AG09319 (cell line): ENCODE measurements around the gene CDH12.

Source experiments
- DNase-seq: peaks from one replicate; pipeline ENCODE4 v3.0.0-alpha.2; 2010; ENCODE audit warnings: low read depth; ENCODE audit errors: extremely low read depth
- TF ChIP-seq, protein P1 (sequence below): IDR thresholded peaks from 2 replicates; pipeline ENCODE4 v1.5.1; 2011; ENCODE audit warnings: low read depth, mild to moderate bottlenecking, inconsistent platforms, low read length, moderate library complexity

The CDH12 gene

DNA sequence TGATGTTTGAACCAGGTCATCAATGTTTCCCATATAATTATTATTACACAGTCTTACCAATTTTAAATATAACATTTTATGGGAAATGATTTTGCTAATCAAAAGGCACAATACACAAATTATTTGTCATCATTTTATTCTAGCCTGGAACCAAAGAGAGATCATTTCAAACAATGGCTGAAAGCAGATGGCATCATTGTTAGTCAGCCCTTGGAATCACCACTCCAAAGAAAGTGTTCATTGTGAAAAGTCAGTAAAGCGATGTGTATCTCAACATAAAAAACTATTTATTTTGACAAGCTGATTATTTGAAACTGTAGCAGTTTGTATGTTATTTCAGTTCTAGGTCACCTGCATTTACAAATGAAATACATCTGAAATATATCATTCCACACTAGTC lies 1068.7 kb downstream of the CDH12 start:
- DNase-seq = no peak
- TF ChIP-seq, protein P1, sequence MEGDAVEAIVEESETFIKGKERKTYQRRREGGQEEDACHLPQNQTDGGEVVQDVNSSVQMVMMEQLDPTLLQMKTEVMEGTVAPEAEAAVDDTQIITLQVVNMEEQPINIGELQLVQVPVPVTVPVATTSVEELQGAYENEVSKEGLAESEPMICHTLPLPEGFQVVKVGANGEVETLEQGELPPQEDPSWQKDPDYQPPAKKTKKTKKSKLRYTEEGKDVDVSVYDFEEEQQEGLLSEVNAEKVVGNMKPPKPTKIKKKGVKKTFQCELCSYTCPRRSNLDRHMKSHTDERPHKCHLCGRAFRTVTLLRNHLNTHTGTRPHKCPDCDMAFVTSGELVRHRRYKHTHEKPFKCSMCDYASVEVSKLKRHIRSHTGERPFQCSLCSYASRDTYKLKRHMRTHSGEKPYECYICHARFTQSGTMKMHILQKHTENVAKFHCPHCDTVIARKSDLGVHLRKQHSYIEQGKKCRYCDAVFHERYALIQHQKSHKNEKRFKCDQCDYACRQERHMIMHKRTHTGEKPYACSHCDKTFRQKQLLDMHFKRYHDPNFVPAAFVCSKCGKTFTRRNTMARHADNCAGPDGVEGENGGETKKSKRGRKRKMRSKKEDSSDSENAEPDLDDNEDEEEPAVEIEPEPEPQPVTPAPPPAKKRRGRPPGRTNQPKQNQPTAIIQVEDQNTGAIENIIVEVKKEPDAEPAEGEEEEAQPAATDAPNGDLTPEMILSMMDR = no peak

GRCh38 chr5:21783074-21783679 lies 1070.0 kb downstream of the CDH12 start:
- no peak for DNase-seq
- TF ChIP-seq, protein P1 = no peak

DNA sequence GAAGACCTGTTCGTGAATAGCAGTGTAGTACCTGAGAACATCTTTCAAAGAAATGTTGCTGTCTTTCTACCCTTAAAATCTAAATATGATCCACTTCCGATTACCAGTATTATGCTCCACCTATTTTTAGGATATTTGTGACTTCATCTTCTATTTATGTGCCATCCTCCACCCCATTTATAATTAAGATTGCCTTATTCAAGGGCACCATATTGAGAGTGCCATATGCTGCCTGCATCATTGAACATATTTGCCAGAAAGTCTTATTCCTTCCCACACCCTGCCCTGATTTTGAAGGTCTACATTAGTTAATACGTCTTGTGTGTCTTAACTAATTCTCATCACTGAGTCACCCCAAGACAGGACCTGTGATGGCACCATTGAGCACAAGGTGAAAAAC lies 1076.7 kb downstream of the CDH12 start:
- no peak for DNase-seq

GRCh38 chr5:21774801-21775200 lies 1078.3 kb downstream of the CDH12 start:
- TF ChIP-seq, protein P1 = no peak
- DNase-seq = no peak

More for the DNA sequence above, 1076.7 kb downstream of the CDH12 start:
- TF ChIP-seq, protein P1 = no peak

DNA sequence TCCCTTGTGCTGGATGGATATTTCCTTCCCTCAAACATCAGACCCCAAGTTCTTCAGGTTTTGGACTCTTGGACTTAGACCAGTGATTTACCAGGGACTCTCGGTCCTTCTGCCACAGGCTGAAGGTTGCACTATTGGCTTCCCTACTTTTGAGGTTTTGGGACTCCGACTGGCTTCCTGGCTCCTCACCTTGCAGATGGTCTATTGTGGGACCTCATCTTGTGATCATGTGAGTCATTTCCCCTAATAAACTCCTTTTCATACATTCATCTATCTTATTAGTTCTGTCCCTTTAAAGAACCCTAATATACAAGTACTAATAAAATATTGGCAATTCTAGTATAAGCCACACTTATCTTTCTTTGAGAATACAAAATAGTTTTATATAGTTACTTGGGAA lies 1078.9 kb downstream of the CDH12 start:
- no peak for DNase-seq
- TF ChIP-seq, protein P1 = no peak

- no peak for DNase-seq
- TF ChIP-seq, protein P1 = no peak
These were observed 1079.7 kb downstream of the CDH12 start for GRCh38 chr5:21773456-21773855.

GRCh38 chr5:21765406-21765805 lies 1087.7 kb downstream of the CDH12 start:
- TF ChIP-seq, protein P1 = no peak
- no peak for DNase-seq
